LNCaP clone FGC (cell line): ENCODE measurements around the gene AIP.
A peak's percentile ranks its signal among the peaks of the same experiment; 100 is the strongest.

ENCODE experiments used
- DNase-seq: peaks from one replicate; pipeline ENCODE4 v3.0.0-alpha.2; 2011; ENCODE audit warnings: low read depth
- H3K4me3 ChIP-seq: 2 replicates; pipeline ENCODE4 v1.5.1; 2011; ENCODE audit warnings: mild to moderate bottlenecking, low read depth, low read length, control low read depth
- TF ChIP-seq, protein P1 (sequence below): IDR thresholded peaks from 2 replicates; pipeline ENCODE4 v1.5.1; 2012; ENCODE audit warnings: mild to moderate bottlenecking; ENCODE audit not compliant: control insufficient read depth, insufficient read depth; ENCODE audit errors: extremely low read depth

The AIP gene

GRCh38 chr11:67502328-67502979 lies 19.6 kb downstream of the AIP start:
- TF ChIP-seq, protein P1, sequence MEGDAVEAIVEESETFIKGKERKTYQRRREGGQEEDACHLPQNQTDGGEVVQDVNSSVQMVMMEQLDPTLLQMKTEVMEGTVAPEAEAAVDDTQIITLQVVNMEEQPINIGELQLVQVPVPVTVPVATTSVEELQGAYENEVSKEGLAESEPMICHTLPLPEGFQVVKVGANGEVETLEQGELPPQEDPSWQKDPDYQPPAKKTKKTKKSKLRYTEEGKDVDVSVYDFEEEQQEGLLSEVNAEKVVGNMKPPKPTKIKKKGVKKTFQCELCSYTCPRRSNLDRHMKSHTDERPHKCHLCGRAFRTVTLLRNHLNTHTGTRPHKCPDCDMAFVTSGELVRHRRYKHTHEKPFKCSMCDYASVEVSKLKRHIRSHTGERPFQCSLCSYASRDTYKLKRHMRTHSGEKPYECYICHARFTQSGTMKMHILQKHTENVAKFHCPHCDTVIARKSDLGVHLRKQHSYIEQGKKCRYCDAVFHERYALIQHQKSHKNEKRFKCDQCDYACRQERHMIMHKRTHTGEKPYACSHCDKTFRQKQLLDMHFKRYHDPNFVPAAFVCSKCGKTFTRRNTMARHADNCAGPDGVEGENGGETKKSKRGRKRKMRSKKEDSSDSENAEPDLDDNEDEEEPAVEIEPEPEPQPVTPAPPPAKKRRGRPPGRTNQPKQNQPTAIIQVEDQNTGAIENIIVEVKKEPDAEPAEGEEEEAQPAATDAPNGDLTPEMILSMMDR, result no peak
- no peak overlapping the region for H3K4me3 ChIP-seq
- DNase-seq, result no peak

GRCh38 chr11:67503119-67504004 lies 20.5 kb downstream of the AIP start:
- 0 out of 2 replicates have a peak overlapping the region, but pooled peaks have one; percentile 15 for H3K4me3 ChIP-seq
- DNase-seq, result no peak
- TF ChIP-seq, protein P1, result no peak

DNA sequence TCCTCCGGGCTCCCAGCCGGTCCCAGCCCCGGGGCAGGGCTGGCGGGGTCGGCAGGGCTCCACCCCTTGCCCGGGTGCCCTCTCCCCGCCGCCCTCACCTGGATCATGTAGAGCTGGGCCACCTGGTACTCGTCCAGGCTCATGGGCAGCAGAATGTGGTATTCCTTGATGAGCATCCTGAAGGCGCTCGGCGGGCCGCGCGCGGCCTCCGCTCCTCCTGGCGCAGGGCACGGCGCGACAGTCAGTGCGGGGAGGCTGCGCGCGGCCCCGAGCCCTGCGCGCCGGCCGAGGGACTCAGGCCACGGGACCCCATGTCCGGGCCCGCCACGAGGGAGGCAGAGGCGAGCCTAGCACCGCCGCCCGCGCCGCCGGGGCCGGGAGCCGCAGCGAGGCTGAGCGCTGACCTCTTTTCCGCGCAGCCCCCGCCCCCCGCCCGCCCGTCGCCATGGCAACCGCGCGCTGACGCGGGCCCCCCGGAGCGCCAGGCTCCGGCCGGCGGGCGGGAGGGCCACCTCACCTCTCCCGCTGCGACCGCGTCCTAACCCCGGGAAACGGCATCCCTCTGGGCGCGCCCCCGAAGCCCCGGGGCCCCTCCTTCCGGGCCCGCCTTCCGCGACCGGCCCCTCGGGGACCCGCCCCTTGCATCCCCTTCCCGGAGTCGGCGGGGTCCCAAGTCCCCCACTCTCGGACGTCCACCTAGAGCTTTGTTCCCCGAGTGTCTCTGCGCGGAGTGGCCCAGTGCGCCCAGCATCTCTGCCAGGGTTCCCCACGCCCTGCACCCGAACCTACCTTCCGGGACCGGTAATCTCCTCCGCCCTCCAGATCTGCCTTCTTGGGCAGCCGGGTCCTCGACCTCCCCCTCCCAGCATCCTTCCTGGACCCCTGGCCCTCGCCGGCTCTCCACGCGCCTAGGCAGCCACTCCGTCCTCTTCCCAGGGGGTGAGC lies 21.5 kb downstream of the AIP start:
- TF ChIP-seq, protein P1, result no peak
- H3K4me3 ChIP-seq, result peak overlapping the region; percentile 65
- DNase-seq, result no peak

DNA sequence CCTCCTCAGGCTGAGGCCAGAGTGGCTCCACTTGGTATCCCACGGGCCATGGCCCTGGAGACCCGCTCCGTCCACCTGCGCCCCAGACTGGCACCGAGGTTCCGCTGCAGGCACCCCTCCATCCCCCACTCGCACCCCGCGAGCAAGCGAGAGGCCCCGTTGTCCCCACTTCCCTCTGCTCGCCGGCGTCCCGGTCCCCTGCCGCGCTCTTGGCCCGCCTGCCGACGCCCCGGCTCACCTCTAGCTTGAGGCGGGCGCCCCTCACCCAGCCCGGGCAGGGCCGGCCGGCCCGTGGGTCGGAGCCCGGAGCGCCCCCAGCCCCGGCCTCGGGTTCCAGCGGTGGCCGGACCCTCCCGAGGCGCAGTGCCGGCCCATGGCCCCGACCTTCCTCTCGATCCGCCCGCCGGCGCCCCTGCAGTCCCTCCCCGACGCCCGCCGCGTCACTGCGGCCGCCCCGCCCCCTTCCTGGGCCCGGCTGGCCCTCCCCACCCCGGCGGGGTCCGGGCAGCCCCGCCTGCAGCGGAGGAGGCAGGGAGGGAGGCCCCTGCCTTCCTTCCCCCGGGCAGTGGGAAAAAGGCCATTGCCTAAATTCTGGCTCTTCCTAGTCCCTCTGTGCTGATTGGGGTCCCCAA lies 22.2 kb downstream of the AIP start, which contains the start of gene PITPNM1:
Gene PITPNM1 (minus strand): TSS at position 414 of the 632 bp plus-strand sequence. CDS start 1,183 bp downstream, outside the sequence.
- TF ChIP-seq, protein P1, result no peak
- peak within 1 kb of the TSS; percentile 67 for H3K4me3 ChIP-seq
- no peak for DNase-seq

- TF ChIP-seq, protein P1, result peak; percentile 98
- peak; percentile 89 for DNase-seq
- H3K4me3 ChIP-seq, result peak overlapping the region; percentile 67
Observed at GRCh38 chr11:67505605-67506396, 23.0 kb downstream of the AIP start.
